H1 (cell line): ENCODE data around the gene BSCL2. TPM values are rescaled to one million over a fixed set of nuclear protein-coding genes. Genes with fewer than 3 reads are reported as not detected.

ENCODE experiments used
- CTCF ChIA-PET: fragments of 300-600 bp; sonication (Branson Sonifier 250); formaldehyde crosslinking; loops from one replicate; lab custom pipeline; 2021; ENCODE audit not compliant: partially characterized antibody; lab: Charles Lee
- POLR2A ChIA-PET: fragments of 300-600 bp; sonication (Branson Sonifier 250); formaldehyde crosslinking; loops from one replicate; lab custom pipeline; 2021; ENCODE audit warnings: inconsistent platforms; ENCODE audit not compliant: partially characterized antibody; lab: Charles Lee
- DNase-seq, 2 experiments: peaks; one replicate each; pipeline versions ENCODE4 v3.0.0 to v3.0.0-alpha.2; 2010 to 2022; ENCODE audit warnings: low spot score in 2 of 2, low read depth in 1 of 2, mixed read lengths in 1 of 2
- FAIRE-seq: peaks from 2 replicates; lab custom pipeline; 2011; peaks lifted over from hg19 to GRCh38; lab: Jason Lieb, UNC
- H2AFZ ChIP-seq: 2 replicates; pipeline ENCODE4 v1.8.1; 2012; ENCODE audit warnings: low read length, inconsistent platforms
- H2AK5ac ChIP-seq: 2 replicates; pipeline ENCODE4 v1.6.1; 2013; ENCODE audit warnings: low read depth, low read length
- H2BK120ac ChIP-seq: replicated peaks from 2 replicates; pipeline ENCODE3; 2013; ENCODE audit warnings: low read depth, low read length, inconsistent platforms
- H2BK12ac ChIP-seq: 2 replicates; pipeline ENCODE4 v1.6.1; 2013; ENCODE audit warnings: low read depth, low read length
- H2BK15ac ChIP-seq: 2 replicates; pipeline ENCODE4 v1.6.1; 2013; ENCODE audit warnings: low read length
- H2BK20ac ChIP-seq: 2 replicates; pipeline ENCODE4 v1.6.1; 2013; ENCODE audit warnings: low read length
- H2BK5ac ChIP-seq: 2 replicates; pipeline ENCODE4 v1.6.1; 2013; ENCODE audit warnings: low read depth, low read length
- H3K14ac ChIP-seq: 2 replicates; pipeline ENCODE4 v1.6.1; 2013; ENCODE audit warnings: inconsistent platforms; ENCODE audit not compliant: insufficient read length
- H3K18ac ChIP-seq: 2 replicates; pipeline ENCODE4 v1.6.1; 2013; ENCODE audit warnings: low read length; ENCODE audit errors: extremely low read depth
- H3K23ac ChIP-seq: 2 replicates; pipeline ENCODE4 v1.6.1; 2013; ENCODE audit warnings: inconsistent platforms; ENCODE audit not compliant: insufficient read length
- H3K23me2 ChIP-seq: 2 replicates; pipeline ENCODE4 v1.6.1; 2013; ENCODE audit warnings: low read depth, low read length
- H3K27ac ChIP-seq: 2 replicates; pipeline ENCODE4 v1.6.1; 2011; ENCODE audit warnings: low read depth, low read length, inconsistent platforms
- H3K27me3 ChIP-seq, 4 experiments: replicated peaks in 1 of 4; 1 replicate in 1 of 4; 2 replicates in 3 of 4; pipeline versions ENCODE4 v1.6.1 to v1.8.1; 2011 to 2013; ENCODE audit warnings: low read length in 3 of 4, mild to moderate bottlenecking in 3 of 4, inconsistent platforms in 2 of 4, mixed read lengths in 2 of 4, moderate library complexity in 1 of 4; ENCODE audit not compliant: control insufficient read depth in 3 of 4, insufficient read depth in 3 of 4; ENCODE audit errors: extremely low read depth in 1 of 4
- H3K36me3 ChIP-seq, 4 experiments: 2 replicates each; pipeline versions ENCODE4 v1.6.1 to v1.8.1; 2011 to 2013; ENCODE audit warnings: mild to moderate bottlenecking in 4 of 4, low read length in 3 of 4, moderate library complexity in 2 of 4, control low read depth in 1 of 4, inconsistent platforms in 1 of 4; ENCODE audit not compliant: insufficient read depth in 4 of 4, control insufficient read depth in 2 of 4
- H3K4ac ChIP-seq: replicated peaks from 2 replicates; pipeline ENCODE3; 2013; ENCODE audit warnings: low read length, low read depth, mixed read lengths, inconsistent platforms; ENCODE audit not compliant: insufficient read length
- H3K4me1 ChIP-seq, 4 experiments: replicated peaks in 1 of 4; 1 replicate in 1 of 4; 2 replicates in 3 of 4; pipeline versions ENCODE4 v1.6.1 to v1.8.1; 2011 to 2013; ENCODE audit warnings: low read length in 3 of 4, inconsistent platforms in 2 of 4, mixed read lengths in 1 of 4; ENCODE audit not compliant: insufficient read depth in 4 of 4, control insufficient read depth in 3 of 4
- H3K4me2 ChIP-seq, 2 experiments: 2 replicates each; pipeline versions ENCODE4 v1.6.1 to v1.8.1; 2011 to 2013; ENCODE audit warnings: low read depth in 2 of 2, low read length in 2 of 2, control low read depth in 1 of 2, inconsistent platforms in 1 of 2, mild to moderate bottlenecking in 1 of 2; ENCODE audit not compliant: insufficient read depth in 1 of 2
- H3K4me3 ChIP-seq, 4 experiments: fragments of 200-600, 300-600 bp in 1 of 4; sonication (generic), shearing (Covaris generic), sonication (Bioruptor Twin) in 1 of 4; 2 replicates each; pipeline versions ENCODE4 v1.5.1 to v1.8.1; 2011 to 2016; ENCODE audit warnings: low read length in 4 of 4, low read depth in 3 of 4, control low read depth in 2 of 4, inconsistent platforms in 2 of 4, mild to moderate bottlenecking in 2 of 4, mixed read lengths in 1 of 4, moderate library complexity in 1 of 4; ENCODE audit not compliant: insufficient read depth in 2 of 4; ENCODE audit errors: extremely low read depth in 1 of 4
- H3K56ac ChIP-seq: replicated peaks from 2 replicates; pipeline ENCODE3; 2013; ENCODE audit warnings: low read depth, mild to moderate bottlenecking, mixed read lengths, low read length, inconsistent platforms; ENCODE audit not compliant: insufficient read length
- H3K79me1 ChIP-seq: 2 replicates; pipeline ENCODE4 v1.6.1; 2013; ENCODE audit warnings: low read depth, low read length, control low read depth
- H3K79me2 ChIP-seq, 2 experiments: 2 replicates each; pipeline versions ENCODE4 v1.6.1 to v1.8.1; 2012 to 2013; ENCODE audit warnings: low read length in 2 of 2, mild to moderate bottlenecking in 2 of 2, inconsistent platforms in 1 of 2; ENCODE audit not compliant: insufficient read depth in 2 of 2, control insufficient read depth in 1 of 2
- H3K9ac ChIP-seq, 4 experiments: replicated peaks in 1 of 4; 1 replicate in 1 of 4; 2 replicates in 3 of 4; pipeline versions ENCODE4 v1.6.1 to v1.8.1; 2011 to 2013; ENCODE audit warnings: low read depth in 3 of 4, low read length in 3 of 4, control low read depth in 2 of 4, mild to moderate bottlenecking in 2 of 4, moderate library complexity in 2 of 4, inconsistent platforms in 1 of 4; ENCODE audit errors: extremely low read depth in 1 of 4
- H3K9me3 ChIP-seq, 2 experiments: 2 replicates each; pipeline versions ENCODE4 v1.6.1 to v1.8.1; 2012 to 2013; ENCODE audit warnings: mild to moderate bottlenecking in 2 of 2, moderate library complexity in 2 of 2, control low read depth in 1 of 2, inconsistent platforms in 1 of 2, low read depth in 1 of 2, low read length in 1 of 2, mixed read lengths in 1 of 2; ENCODE audit not compliant: insufficient read depth in 2 of 2
- H4K20me1 ChIP-seq, 2 experiments: replicated peaks in 1 of 2; 2 replicates each; pipeline versions ENCODE3 to v1.8.1; 2011 to 2013; ENCODE audit warnings: inconsistent platforms in 2 of 2, low read length in 2 of 2, mild to moderate bottlenecking in 1 of 2; ENCODE audit not compliant: insufficient read depth in 2 of 2, control insufficient read depth in 1 of 2
- H4K5ac ChIP-seq: 2 replicates; pipeline ENCODE4 v1.6.1; 2013; ENCODE audit warnings: low read length, low read depth, mixed read lengths, inconsistent platforms; ENCODE audit not compliant: insufficient read length
- H4K8ac ChIP-seq: 2 replicates; pipeline ENCODE4 v1.8.0; 2013; ENCODE audit warnings: mild to moderate bottlenecking, moderate library complexity, low read length, inconsistent platforms; ENCODE audit not compliant: insufficient read depth; ENCODE audit errors: extremely low read depth
- H4K91ac ChIP-seq: replicated peaks from 2 replicates; pipeline ENCODE3; 2013; ENCODE audit warnings: low read length, mixed read lengths, inconsistent platforms; ENCODE audit not compliant: insufficient read length
- CREB1 ChIP-seq: IDR thresholded peaks from 2 replicates; pipeline ENCODE4 v1.6.1; 2012; ENCODE audit warnings: inconsistent platforms
- EGR1 ChIP-seq: IDR thresholded peaks from 2 replicates; pipeline ENCODE4 v1.6.1; 2011; ENCODE audit warnings: low read depth, low read length, borderline replicate concordance
- GABPA ChIP-seq: IDR thresholded peaks from 2 replicates; pipeline ENCODE4 v1.6.1; 2011; ENCODE audit warnings: mild to moderate bottlenecking, low read length, moderate library complexity, borderline replicate concordance; ENCODE audit not compliant: insufficient read depth
- POLR2A ChIP-seq, 2 experiments: IDR thresholded peaks; 1 replicate in 1 of 2; 2 replicates in 1 of 2; pipeline ENCODE4 v1.6.1; 2011; ENCODE audit warnings: low read depth in 2 of 2, low read length in 2 of 2, mild to moderate bottlenecking in 2 of 2; ENCODE audit errors: control extremely low read depth in 1 of 2
- POLR2AphosphoS5 ChIP-seq: IDR thresholded peaks from 2 replicates; pipeline ENCODE4 v1.6.1; 2011; ENCODE audit warnings: low read depth, low read length
- RBBP5 ChIP-seq: IDR thresholded peaks from 2 replicates; pipeline ENCODE4 v1.7.1; 2012; ENCODE audit warnings: low read depth, mild to moderate bottlenecking, inconsistent platforms, low read length, moderate library complexity, borderline replicate concordance
- RFX5 ChIP-seq: IDR thresholded peaks from 2 replicates; pipeline ENCODE4 v1.6.1; 2011; ENCODE audit warnings: low read depth, low read length, improper control_type of control experiment, borderline replicate concordance
- RXRA ChIP-seq: IDR thresholded peaks from 2 replicates; pipeline ENCODE4 v1.6.1; 2011; ENCODE audit warnings: low read depth, mild to moderate bottlenecking, low read length, moderate library complexity; ENCODE audit not compliant: insufficient read depth
- SAP30 ChIP-seq: fragments of 300-600 bp; sonication (generic); IDR thresholded peaks from 2 replicates; pipeline ENCODE4 v1.7.1; 2012; ENCODE audit warnings: low read length, moderate library complexity, mild to moderate bottlenecking, inconsistent platforms; ENCODE audit not compliant: insufficient read depth, insufficient replicate concordance
- SP4 ChIP-seq: IDR thresholded peaks from 2 replicates; pipeline ENCODE4 v1.6.1; 2012; ENCODE audit warnings: low read length, inconsistent platforms
- TBP ChIP-seq: IDR thresholded peaks from 2 replicates; pipeline ENCODE4 v1.6.1; 2011; ENCODE audit warnings: low read depth, low read length, improper control_type of control experiment
- WGBS, 2 experiments: shearing (Covaris generic) in 1 of 2; methylation state at CpG; one replicate each; pipeline versions ENCODE4 v1.1.6 to v1.1.7; 2013 to 2015; ENCODE audit warnings: low lambda C conversion rate in 2 of 2, mixed read lengths in 2 of 2, inconsistent platforms in 1 of 2, low coverage in 1 of 2, missing lambda C conversion rate in 1 of 2; ENCODE audit not compliant: insufficient replicate concordance in 2 of 2, insufficient coverage in 1 of 2, insufficient read length in 1 of 2; ENCODE audit errors: extremely low coverage in 1 of 2, missing lambda C conversion rate in 1 of 2; 5-methylcytosine and 5-hydroxymethylcytosine counted together
- polyA plus RNA-seq, 7 experiments: library from polyadenylated mRNA; depleted of rRNA in 3 of 7; stranded (reverse) in 5 of 7; unstranded in 2 of 7; fragments of >200 nt in 5 of 7; fragments of 200-250 nt in 2 of 7; gene quantifications; 1 replicate in 5 of 7; 2 replicates in 1 of 7; 4 replicates in 1 of 7; pipeline versions ENCODE4 v1.2.1 to v1.2.3, GENCODE V29; 2011 to 2013; ENCODE audit warnings: missing spikeins in 2 of 7, mixed read lengths in 2 of 7
- total RNA-seq: library from RNA; stranded (reverse); fragmentation: NEBNext Ultra II Directional; extraction: Animal tissue kit (Norgen Biotek cat#: 25700); gene quantifications from 2 replicates; pipeline ENCODE4 v1.2.1, GENCODE V29; 2021

Gene BSCL2
- total and polyA plus RNA-seq, 2 of the 8 experiments (the other 6 are each of a cell fraction or from before 2014, with no cell fraction given): 59.5 to 264 TPM

DNA sequence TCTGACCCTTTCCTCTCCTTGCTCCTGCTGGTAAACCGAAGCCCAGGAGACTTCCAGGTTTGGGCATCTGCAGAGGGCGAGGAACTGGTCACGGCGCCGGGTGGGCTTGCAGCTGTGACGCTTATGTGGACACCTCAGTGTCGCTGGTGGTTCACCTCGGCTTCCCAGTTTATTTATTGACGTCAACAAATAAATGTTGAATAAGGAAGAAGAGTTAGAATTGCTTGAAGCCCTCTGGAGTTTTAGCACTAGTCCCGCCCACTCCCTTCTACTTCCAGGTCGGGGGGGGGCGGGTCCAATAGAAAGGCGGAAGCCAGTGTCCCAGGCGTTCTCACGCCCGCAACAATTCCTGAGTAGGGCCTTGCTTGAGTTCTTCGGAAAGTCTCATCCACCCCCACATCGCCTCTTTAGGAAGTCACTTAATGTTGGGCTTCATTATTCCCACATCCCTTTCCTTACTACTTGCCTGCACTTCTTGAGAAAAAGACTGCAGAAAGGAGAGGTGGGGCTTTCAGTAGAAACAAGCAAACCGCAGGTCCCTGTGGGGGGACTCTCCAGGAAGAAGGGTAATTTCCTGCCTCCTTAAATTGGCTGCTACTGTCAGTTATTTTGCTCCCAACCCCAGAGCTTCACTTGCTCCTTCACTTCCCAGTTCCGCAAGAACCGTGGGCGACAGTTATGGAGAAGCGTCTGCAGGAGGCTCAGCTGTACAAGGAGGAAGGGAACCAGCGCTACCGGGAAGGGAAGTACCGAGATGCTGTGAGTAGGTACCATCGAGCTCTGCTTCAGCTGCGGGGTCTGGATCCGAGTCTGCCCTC is 21.2 kb upstream of the BSCL2 start, which contains the start of gene TTC9C:
TSS of gene TTC9C (plus strand) at position 316 of the 818 bp plus-strand sequence. CDS start at position 679, 363 bp downstream.
- Histone ChIP-seq H2AFZ (peak within 1 kb of the TSS; percentile 60; the same call in 1 of the 2 replicates), H3K36me3 (peaks cover 4 to 21% (median 7%) of the 10 kb centered on the region in 4 experiments; a peak in 6 of 8 replicates), H3K18ac (peak within 1 kb of the TSS; percentile 99), H3K9me3 (no peaks in the 10 kb centered on the region), H2BK5ac (peak within 1 kb of the TSS; percentile 91), H3K23ac (no peak within 1 kb of the TSS), H3K27ac (peak within 1 kb of the TSS; percentile 92), H3K4me3 (peak within 1 kb of the TSS; percentile 87 to 98 (median 96)), H3K4me2 (peak within 1 kb of the TSS; percentile 85 to 93), H4K20me1 (peaks cover 12 to 17% of the 10 kb centered on the region in 2 experiments), H2BK15ac (peak within 1 kb of the TSS; percentile 50; the same call in 1 of the 2 replicates), H4K8ac (peak within 1 kb of the TSS; percentile 91), H3K4ac (peak within 1 kb of the TSS; percentile 80), H4K5ac (peak within 1 kb of the TSS; percentile 97), H3K79me1 (0 out of 2 replicates have a peak, but pooled peaks cover 2% of the 10 kb centered on the region), H3K56ac (peak within 1 kb of the TSS; percentile 89), H3K23me2 (peaks cover 16% of the 10 kb centered on the region), H2BK120ac (peak within 1 kb of the TSS; percentile 82), H3K4me1 (no peaks in the 10 kb centered on the region; a peak in 3 of 7 replicates), H3K14ac (no peak within 1 kb of the TSS), H3K9ac (peak within 1 kb of the TSS; percentile 88 to 92 (median 92)), H3K27me3 (no peaks in the 10 kb centered on the region), H4K91ac (peak within 1 kb of the TSS; percentile 96), H3K79me2 (peaks cover 18 to 67% of the 10 kb centered on the region in 2 experiments), H2BK12ac (0 out of 2 replicates have a peak within 1 kb of the TSS, but pooled peaks have one; percentile 10), H2AK5ac (no peak within 1 kb of the TSS), H2BK20ac (no peak within 1 kb of the TSS)
- DNase-seq (peak in 1 of 2 experiments; percentile 80), FAIRE-seq (no peak)
- CTCF ChIA-PET: interaction anchor here (1.4 to 6.1 kb wide), 5 partner anchors 24 to 59 kb away, joined by 4 to 45 read pairs (median 6); partner anchors contain the start of genes TAF6L and TMEM179B
- POLR2A ChIA-PET: interaction anchor here (0.6 to 10.9 kb wide), 27 partner anchors 9 to 274 kb away, joined by 3 to 192 read pairs (median 5); partner anchors contain the start of genes BSCL2, C11orf98, CSKMT and GNG3
- WGBS, 2 experiments: 4% methylated on average over 29 of the region's 29 CpGs; no CpG with 5 or more reads in 1 of the 2 experiments
- no peak for TF ChIP-seq RXRA
- TF ChIP-seq CREB1: no peak
- TF ChIP-seq RFX5: no peak
- no peak for TF ChIP-seq EGR1
- peak; percentile 32 for TF ChIP-seq POLR2AphosphoS5
- peak; percentile 92 for TF ChIP-seq SAP30
- TF ChIP-seq POLR2A (IDR thresholded peaks at IDR 0.05; ENCODE audit: control extremely low read depth in 1 of 2, low read depth in 2 of 2, low read length in 2 of 2): 0 out of 3 replicates have a peak, but pooled peaks of 1 of the 2 experiments have one; percentile 33
- TF ChIP-seq TBP: peak; percentile 61
- TF ChIP-seq SP4: peak; percentile 16; the same call in 1 of the 2 replicates
- peak; percentile 89 for TF ChIP-seq GABPA
- TF ChIP-seq RBBP5: peak; percentile 10; the same call in 1 of the 2 replicates
